AML-193 (cell line): Measurements from ENCODE around the gene DFFB.
"Not testable (repeated sequence)": the region's sequence is repeated elsewhere in the genome, so short reads cannot be mapped to it uniquely, and the experiment has no call there.

ENCODE experiments used
- DNase-seq, 2 experiments: peaks; one replicate each; lab custom pipeline; 2025; lab: John Stamatoyannopoulos, UW

Gene DFFB, protein sequence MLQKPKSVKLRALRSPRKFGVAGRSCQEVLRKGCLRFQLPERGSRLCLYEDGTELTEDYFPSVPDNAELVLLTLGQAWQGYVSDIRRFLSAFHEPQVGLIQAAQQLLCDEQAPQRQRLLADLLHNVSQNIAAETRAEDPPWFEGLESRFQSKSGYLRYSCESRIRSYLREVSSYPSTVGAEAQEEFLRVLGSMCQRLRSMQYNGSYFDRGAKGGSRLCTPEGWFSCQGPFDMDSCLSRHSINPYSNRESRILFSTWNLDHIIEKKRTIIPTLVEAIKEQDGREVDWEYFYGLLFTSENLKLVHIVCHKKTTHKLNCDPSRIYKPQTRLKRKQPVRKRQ

DNA sequence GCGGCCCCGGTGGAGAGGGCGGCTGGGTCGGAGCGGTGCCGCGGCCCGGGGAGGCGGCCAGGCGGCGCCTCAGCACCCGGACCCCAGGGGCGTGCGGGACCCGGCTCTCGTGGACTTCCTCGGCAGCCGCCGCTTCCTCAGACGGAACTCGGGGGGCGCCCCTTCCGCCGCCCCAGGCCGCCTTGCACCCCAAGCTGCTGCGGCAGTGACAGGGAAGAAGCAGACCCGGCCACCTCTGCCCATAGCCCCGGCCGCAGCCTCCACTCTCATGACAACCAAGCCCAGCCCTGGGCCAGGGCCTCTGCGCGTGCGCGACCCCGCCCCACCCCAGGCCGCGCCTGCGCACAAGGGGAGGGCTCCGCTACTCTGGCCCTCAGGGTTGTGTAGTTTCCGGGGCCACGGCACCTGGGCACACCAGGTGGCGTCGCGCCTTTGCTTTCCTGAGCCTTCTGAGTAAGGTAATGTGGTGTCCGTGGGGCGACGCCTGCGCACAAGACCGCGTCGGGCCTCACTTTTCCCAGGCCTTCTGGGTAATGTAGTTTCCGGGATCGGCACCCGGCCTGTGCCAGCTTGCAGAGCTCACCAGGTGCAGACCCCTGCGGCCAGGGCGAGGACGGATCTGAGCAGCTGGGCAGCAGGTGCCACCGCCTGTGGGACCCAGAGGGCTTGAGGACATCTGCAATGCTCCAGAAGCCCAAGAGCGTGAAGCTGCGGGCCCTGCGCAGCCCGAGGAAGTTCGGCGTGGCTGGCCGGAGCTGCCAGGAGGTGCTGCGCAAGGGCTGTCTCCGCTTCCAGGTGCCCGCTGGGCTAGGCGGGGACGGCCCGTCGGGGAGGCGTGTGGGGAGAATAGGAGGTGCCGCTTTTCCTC, at the start of gene DFFB, which contains the start of gene CEP104:
DFFB (plus strand) TSS at position 554 of the 868 bp plus-strand sequence; CDS start at position 682, 128 bp downstream.
CEP104 (minus strand) TSS at position 289 of the 868 bp plus-strand sequence. CDS start 4,804 bp downstream, outside the sequence.
- peak; percentile 74 to 76 for DNase-seq

DNA sequence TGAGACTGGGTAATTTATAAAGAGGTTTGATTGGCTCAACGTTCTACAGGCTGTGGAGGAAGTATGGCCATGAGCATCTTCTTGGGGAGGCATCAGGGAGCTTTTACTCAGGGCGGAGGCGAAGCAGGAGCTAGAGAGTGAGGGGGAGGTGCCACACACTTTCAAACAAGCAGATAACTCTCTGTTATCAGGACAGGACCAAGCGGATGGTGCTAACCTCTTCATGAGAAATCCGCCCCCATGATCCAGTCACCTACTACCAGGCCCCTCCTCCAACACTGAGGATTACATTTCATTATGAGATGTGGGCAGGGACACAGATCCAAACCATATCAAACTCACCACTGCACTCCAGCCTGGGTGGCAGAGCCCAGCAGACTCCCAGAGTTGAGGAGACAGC, 49.5 kb upstream of the DFFB start:
- DNase-seq = no peak

DNA sequence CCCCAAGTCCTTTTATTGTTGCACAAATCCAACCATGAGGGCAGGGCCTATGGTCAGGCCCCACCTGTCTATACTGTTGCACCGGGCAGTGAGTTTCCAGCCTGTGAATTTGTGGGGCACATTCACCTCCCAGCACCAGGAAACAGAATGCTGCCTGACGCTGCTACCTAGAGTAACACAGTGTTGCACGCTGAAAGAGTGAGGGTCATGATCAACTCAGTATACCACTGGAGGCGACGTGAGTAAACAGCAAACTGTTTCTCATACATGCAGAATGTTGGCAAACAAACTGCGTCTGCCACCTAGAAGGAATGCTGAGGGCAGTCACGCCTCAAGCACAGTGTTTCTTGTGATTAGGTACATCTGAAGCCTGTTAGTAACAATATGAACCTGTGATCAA, 47.6 kb upstream of the DFFB start:
- DNase-seq = no peak

DNA sequence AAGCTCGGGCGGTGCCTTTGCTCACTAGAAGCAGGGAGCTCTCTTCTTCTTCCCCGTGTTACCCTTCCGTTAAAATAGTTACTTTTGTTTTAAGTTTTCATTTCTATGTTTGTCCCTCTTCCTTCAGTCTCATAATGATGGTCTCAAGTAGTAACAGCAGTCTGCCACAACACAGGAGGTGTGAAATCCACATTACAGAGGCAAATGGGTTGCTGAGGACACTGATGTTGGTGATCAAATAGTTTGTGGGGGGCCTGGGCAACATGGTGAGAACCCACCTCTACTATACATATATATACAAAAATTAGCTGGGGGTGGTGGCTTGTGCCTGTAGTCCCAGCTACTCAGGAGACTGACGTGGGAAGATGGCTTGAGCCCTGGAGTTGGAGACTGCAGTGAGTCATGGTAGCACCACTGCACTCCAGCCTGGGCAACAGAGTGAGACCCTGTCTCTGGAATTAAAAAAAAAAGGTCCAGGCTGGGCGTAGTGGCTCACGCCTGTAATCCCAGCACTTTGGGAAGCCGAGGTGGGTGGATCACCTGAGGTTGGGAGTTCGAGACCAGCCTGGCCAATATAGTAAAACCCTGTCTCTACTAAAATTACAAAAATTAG, 47.0 kb upstream of the DFFB start:
- not testable (repeated sequence) for DNase-seq

DNA sequence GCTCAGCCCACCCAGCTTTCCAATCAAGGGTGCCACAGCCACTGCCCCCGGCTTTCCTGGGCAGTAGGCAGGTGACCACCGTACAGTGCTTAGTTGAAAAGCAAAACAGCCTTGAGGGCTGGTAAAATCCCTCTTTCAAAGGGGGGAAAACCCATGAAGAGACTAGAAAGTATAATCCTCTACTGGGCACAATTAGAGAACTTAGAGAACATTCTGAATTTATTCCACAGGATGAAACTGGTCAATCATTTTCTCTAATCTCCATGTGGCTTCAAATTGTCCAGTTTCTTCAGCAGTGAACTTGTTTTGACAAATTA, 45.7 kb upstream of the DFFB start:
- DNase-seq = no peak

DNA sequence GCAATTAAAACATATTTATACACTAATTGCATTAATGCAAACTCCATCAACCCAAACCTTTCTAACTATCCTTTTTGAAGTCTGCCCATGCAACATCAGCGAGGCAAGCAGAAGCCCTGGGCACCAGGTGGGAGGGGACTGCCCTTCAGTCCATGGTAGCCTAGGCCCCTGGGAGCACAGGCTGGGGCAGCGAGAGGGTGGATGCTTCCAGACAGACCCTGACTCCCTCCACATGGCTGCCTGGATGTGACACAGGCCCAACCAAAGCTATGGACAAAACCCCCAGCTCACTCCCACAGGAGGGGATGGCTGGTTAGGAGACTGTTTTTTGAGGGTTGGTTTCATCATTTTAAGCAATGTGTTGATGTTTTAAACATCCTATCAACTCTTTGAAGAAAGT, 43.2 kb upstream of the DFFB start:
- no peak for DNase-seq

DNA sequence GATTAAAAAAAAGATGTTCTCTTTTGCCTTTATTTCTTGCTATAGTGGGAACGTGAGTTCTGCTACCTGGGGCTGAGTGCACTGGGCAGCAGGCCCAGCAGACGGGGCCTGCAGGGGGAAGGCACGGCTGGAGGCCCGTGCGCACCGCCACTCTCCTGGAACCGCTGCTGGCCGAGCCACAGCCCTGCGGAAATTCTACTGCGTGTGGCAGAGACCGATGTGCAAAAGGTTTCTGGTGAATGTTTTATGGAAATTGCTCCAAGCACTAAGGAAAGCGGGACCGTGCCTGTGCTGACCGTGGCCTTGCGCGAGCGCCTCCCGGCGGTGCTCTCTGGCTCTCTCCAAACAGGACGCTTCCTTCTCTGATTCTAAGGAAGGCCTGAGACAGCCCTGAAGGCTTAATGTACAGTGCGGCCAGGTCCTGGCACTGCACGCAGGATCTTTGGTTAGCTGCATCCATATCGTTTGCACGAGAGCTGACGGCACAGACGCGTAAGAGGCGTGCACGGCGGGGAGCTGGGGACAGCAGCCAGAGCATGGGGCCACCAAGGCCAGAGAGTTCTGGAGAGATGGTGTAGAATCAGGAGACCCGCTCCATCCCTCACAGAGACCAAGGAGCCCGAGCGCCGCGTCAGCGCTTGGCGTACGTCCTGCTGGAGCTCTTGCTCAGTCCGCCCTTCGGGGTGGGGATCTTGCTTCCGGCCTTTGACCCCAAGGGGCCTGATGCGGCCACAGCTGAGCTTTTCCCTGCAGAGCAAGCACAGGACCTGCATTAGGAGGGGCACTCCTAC, 42.3 kb upstream of the DFFB start:
- no peak for DNase-seq

DNA sequence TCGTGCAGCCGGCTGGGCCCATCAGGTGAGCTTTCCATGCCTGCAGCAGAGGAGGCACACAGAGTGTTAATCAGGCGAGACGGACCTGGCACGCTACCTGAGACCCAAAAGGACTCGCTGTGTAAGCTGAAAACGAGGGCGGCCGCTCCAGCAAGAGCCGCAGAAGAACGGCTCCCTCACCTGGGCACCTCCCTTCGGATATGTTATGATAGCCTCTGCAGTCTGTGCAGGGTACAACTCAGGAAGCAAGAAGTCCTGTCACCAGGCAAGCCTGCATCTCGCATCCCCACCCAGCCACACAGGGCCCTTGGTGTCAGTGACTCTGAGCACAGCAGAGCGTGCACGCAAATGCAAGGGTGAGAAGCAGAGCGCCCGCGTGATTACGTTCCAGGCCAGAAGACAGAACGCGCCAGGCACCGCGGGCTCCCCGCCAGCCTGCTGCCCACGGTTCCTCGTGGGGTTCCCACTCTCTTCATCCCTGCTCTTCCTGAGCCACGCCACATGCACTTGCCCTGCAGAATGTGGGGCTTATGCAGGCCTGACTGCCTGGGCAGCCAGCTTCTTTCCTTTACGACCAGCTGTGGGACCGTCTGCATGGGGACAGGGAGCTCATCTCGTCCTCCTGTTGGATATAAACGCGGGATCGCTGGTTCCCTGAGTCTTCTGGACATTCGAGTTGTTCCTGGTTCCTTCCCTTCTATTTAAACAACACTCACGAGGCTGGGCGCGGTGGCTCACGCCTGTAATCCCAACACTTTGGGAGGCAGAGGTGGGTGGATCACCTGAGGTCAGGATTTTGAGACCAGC, 40.7 kb upstream of the DFFB start:
- no peak for DNase-seq

DNA sequence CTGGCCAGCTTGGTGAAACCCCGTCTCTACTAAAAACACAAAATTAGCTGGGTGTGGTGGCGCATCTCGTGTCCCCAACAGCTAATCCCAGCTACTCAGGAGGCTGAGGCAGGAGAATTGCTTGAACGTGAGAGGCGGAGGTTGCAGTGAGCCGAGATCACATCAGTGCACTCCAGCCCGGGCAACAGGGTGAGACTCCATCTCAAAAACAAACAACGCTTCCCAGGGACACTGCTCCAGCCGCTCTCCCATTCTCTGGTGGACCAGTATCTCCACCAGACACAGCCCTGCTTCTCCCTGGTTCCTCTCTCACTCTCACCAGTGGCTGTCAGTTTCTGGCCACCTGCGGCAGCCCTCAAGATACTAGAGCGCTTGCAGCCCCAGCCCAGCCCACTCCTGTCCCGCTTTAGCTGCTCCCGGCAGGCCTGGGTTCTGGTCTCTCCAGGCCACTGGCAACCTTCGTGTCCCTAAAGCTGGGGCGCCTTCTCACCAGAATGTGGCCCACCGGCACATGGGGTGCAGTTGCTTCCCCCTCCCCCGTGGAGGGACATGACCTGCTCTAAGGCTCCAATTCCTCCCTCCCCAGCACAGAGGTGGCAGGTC, 40.0 kb upstream of the DFFB start:
- DNase-seq = no peak

DNA sequence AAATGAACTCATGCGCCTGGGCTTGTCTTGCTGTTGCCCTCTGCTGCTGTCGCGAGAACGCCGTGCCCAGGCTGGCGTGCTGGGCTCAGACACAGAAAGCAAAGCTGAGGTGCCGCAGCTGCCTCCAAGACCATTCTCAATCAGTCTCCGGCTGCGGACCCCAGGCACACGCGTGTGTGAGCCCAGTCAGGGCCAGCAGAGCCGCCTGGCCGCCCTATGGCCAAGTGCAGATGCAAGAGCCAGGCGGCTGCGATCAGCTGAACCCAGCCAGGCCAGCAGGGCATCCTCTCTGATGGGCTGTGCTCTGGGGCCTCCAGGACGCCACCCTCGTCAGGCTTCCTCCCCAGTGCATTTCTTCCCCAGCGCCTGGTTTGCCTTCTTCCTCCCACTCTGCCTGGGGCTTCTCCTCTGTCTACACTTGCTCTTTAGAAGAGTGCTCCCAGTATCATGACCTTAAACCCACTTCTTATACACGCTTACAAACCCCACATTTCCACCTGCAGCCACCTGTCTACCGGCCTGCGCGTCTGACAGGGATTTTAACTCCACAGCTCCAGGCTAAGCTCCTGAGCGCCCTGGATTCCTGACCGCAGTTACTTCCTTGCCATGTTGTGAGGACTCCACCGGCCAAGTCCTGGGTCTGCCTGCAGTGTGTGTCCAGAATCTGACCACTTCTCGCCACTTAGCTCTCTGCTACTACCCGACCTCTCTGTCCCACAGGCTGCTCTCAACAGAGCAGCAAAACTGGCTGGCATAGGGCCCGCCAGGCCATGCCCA, 39.3 kb upstream of the DFFB start:
- DNase-seq = no peak

DNA sequence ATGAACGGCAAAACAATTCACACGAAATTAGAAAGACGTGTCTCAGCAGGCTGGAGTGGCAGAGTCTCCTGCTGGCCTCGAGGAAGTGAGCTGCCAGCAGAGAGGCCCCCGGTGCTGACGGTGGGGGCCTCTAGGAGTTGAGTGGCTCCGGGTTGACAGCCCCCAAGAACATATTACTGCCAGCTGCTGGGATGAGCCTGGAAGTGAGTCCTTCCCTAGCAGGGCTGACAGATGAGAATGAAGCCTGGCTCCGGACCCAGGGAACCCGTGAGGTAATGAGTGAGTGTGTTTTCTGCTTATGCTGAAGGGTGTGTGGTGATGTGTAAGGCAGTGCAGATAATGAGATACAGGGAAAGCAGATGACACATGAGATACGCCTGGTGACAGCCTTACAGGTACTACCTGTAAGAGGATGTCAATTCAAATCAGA, 37.5 kb upstream of the DFFB start:
- no peak for DNase-seq

DNA sequence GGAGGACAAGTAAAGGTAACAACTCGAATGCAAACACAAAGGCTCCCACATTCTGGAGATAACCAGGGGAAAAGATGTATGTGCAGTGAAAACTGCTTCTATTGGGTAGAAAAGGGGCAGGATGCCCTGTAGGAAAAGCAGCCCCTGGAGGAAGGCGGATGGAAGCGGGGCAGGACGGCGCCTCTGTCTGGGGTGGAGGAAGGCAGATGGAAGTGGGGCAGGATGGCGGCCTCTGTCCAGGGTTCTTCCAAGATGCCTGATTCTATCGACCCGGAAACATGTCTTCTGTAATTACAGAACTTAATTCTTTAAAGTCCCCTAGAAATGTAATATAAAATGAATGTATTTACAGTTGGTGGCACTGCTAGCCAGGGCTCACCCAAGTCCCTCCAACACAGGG, 37.0 kb upstream of the DFFB start:
- no peak for DNase-seq

DNA sequence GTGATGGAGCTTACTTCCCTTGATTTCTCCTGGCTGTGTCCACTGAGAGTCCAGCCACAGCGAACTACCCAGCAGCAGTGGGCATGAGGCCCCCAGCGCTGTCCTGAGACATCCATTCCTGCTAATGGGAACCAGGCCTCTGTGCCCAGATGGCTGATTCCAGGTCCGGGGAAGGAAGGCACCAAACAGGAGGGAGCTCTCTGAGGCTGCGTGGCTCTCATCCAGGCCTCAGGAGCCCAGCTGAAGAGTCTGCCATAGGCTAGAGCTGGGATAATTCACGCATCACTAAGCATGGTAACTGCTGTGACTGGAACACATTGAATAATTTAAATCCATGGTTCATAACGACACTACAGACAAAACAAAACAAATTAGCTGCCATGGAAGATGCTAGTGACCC, 36.3 kb upstream of the DFFB start:
- no peak for DNase-seq

DNA sequence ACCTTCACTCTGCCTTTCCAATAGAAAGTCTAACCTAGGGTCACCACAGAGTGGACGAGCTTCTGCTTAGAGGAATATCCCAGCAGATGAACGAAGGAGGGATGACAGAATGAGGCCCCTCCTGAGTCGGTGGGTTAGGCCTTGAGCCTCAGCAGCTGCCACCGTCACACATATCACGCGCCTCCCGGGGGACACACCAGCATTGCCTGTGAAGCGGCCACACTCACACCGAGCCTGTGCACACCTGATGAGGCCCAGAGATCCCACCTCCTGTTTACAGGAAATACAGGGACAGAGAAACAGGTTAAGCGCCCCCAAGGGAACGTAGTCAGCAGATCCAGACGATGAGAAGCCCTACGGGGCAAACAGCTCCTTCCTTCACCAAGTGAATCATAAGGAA, 35.8 kb upstream of the DFFB start:
- DNase-seq = no peak

DNA sequence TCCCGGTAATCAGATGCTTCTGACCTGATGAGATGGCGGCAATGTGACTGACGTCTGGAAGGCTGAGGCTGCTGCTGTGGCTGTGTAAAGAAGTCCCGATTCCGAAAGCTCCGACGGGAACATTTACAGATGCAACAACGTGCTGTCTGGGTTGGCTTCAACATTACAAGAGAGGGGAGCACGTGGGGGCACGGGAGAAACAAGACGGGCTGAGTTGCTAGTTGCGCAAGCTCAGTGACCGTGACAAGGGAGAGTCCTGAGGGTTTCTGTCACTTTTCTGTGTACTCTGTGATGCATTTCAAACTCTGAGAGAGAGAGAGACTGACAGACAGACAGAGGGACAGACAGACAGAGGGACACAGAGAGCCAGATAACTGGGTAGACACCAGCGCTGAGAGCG, 35.4 kb upstream of the DFFB start:
- DNase-seq = no peak

DNA sequence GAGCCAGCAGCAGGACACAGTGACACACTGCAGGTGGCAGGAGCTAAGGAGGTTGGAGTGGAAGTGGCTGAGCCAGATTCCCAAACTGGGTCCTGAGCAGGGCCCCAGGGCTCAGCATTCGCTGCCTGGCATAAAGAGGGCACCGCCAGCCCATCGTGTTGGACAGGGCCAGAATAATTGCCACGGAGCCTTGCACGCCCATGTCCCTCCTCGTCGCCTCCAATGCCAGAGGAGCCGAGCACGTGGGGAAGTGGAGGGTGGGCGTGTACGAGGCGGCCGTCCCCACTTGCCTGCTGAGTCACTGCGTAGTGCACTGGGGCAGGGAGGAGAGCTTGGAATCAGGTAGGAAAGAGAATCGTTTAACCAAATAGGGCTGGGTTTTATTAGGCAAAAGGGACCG, 34.9 kb upstream of the DFFB start:
- no peak for DNase-seq

DNA sequence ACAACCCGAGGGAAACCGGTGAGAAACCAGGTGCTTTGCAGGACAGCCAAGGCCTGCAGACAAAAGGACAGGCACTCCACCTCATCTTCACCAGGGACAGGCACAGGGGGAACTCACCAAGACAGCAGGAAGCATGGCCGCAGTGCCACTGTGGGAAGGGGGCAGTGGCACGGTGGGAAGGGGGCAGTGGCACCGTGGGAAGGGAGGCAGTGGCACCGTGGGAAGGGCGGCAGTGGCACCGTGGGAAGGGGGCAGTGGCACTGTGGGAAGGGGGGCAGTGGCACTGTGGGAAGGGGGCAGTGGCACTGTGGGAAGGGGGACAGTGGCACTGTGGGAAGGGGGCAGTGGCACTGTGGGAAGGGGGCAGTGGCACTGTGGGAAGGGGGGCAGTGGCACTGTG, 32.6 kb upstream of the DFFB start:
- DNase-seq = no peak

DNA sequence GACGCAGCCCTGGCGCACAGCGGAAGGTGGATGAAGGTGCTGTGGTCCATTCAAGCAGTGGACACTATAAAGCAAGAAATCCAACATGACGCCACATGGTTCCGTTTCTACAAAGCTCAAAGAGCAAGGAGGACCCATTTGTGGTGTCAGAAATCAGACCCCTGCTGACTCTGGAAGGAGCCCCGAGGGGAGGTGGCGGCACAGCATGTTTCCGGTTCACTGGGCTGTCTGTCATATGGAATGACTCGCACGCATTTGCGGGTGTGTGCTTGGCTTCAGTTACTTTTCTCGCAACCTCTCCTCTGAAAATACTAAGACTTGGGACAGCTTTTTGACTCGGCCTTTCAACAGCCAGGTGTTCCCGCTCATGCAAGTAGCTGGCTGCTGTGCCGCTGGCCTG, 31.9 kb upstream of the DFFB start:
- DNase-seq = no peak

DNA sequence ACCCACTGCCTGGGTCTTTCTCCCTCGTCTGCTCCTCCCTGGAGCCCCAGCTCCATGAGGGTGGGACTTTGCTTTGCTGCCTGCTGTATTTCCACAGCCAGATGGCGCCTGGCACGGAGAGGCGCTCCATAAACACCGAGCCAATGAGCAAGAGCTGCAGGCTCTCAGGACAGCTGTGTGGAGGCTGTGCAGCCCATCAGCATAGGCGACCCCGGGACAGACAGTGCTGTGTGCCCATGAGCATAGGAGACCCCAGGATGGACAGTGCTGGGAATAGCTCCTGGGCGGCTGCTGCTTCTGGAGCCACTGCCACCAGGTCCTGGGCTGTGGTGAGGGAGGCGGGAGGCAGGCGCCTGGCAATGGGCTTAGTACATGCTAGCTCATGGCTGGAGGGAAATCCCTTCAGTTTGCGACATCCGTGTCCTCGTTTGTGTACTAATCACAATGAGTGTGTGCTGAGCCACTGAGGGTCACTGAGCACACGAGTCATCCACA, 29.4 kb upstream of the DFFB start:
- no peak for DNase-seq

DNA sequence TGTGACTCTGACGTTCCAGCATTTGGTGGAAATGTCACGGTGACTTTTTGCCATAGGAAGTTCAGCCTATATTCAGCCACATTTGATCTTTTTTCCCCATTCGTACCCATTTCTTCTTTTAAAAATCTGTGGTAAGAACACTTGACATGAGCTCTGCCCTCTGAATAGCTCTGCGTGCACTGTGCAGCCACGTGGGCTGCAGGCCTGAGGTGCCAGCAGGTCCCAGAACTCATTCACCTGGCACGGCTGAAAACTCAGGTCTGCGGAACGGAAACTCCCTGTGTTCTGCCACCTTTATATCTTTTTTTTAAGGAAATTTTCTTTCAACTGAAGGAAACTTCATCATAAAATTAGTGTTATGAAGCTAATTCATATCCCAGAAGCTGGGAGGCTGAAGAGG, 28.9 kb upstream of the DFFB start:
- no peak for DNase-seq
